ENCODE results near the gene BMP2K. TPM values are rescaled to one million over a fixed set of nuclear protein-coding genes. Genes with fewer than 3 reads are reported as not detected.
A peak's percentile ranks its signal among the peaks of the same experiment; 100 is the strongest.

BMP2K gene
- polyA plus RNA-seq, 1 donor (not counting 4 experiments of a cell fraction or from before 2014, with no cell fraction given), result 35.4 TPM

- H3K36me3 ChIP-seq (ENCODE audit: control insufficient read depth in 2 of 2, extremely low read depth in 1 of 2, insufficient read depth in 2 of 2, low read length in 2 of 2), result no peaks in the 10 kb centered on the region
- FAIRE-seq (no peak), DNase-seq (ENCODE audit: low read depth, low spot score) (no peak)
- H3K27ac ChIP-seq (ENCODE audit: control insufficient read depth, insufficient read depth, low read length), result no peak overlapping the region
- peak overlapping the region; percentile 66 for H3K4me2 ChIP-seq (ENCODE audit: control insufficient read depth, extremely low read depth, insufficient read depth, low read depth, low read length)
- H3K9ac ChIP-seq (ENCODE audit: control insufficient read depth, extremely low read depth, insufficient read depth, low read length), result no peak overlapping the region
- peaks cover 36% of the 10 kb centered on the region for H3K4me1 ChIP-seq (ENCODE audit: control insufficient read depth, extremely low read depth, insufficient read depth, low read length)
- no peaks in the 10 kb centered on the region for H3K27me3 ChIP-seq (ENCODE audit: control insufficient read depth, extremely low read depth, insufficient read depth, low read length)
- dilution Hi-C loops (cut with MboI; ENCODE audit: extremely low pct_ligation_motif_present, low sequenced_read_pairs), result no loop called here
- TF ChIP-seq CTCF (optimal IDR thresholded peaks at IDR 0.05 in 1 of 3, IDR thresholded peaks at IDR 0.05 in 1 of 3, conservative IDR thresholded peaks at IDR 0.05 in 1 of 3; ENCODE audit: extremely low read depth in 1 of 3, insufficient read depth in 2 of 3, low read length in 3 of 3) (no peak), EZH2 (IDR thresholded peaks at IDR 0.05; ENCODE audit: low read length) (no peak)
- H3K9me1 ChIP-seq (ENCODE audit: control insufficient read depth, extremely low read depth, insufficient read depth, low read length), result peaks cover 4% of the 10 kb centered on the region
- H4K20me1 ChIP-seq (ENCODE audit: control insufficient read depth, extremely low read depth, insufficient read depth, low read length), result no peaks in the 10 kb centered on the region
- H3K79me2 ChIP-seq (ENCODE audit: control insufficient read depth, insufficient read depth, low read length), result peaks cover 68% of the 10 kb centered on the region
- H3K4me3 ChIP-seq (ENCODE audit: control insufficient read depth in 2 of 3, extremely low read depth in 1 of 3, insufficient read depth in 2 of 3, low read depth in 1 of 3, low read length in 3 of 3), result no peak overlapping the region
- no peak overlapping the region for H2AFZ ChIP-seq (ENCODE audit: control insufficient read depth, low read length)
- H3K9me3 ChIP-seq (ENCODE audit: control insufficient read depth, low read depth, low read length), result no peaks in the 10 kb centered on the region
These were observed 3.1 kb downstream of the BMP2K start for GRCh38 chr4:78779280-78779679.

- dilution Hi-C loops (cut with MboI; ENCODE audit: extremely low pct_ligation_motif_present, low sequenced_read_pairs), result no loop called here
- Histone ChIP-seq H3K4me2 (ENCODE audit: control insufficient read depth, extremely low read depth, insufficient read depth, low read depth, low read length) (peak overlapping the region; percentile 6), H3K27me3 (ENCODE audit: control insufficient read depth, extremely low read depth, insufficient read depth, low read length) (no peaks in the 10 kb centered on the region), H2AFZ (ENCODE audit: control insufficient read depth, low read length) (no peak overlapping the region), H3K9me3 (ENCODE audit: control insufficient read depth, low read depth, low read length) (no peaks in the 10 kb centered on the region), H3K9ac (ENCODE audit: control insufficient read depth, extremely low read depth, insufficient read depth, low read length) (no peak overlapping the region), H3K9me1 (ENCODE audit: control insufficient read depth, extremely low read depth, insufficient read depth, low read length) (peaks cover 4% of the 10 kb centered on the region), H3K79me2 (ENCODE audit: control insufficient read depth, insufficient read depth, low read length) (peaks cover 73% of the 10 kb centered on the region), H3K36me3 (ENCODE audit: control insufficient read depth in 2 of 2, extremely low read depth in 1 of 2, insufficient read depth in 2 of 2, low read length in 2 of 2) (no peaks in the 10 kb centered on the region), H4K20me1 (ENCODE audit: control insufficient read depth, extremely low read depth, insufficient read depth, low read length) (no peaks in the 10 kb centered on the region), H3K4me1 (ENCODE audit: control insufficient read depth, extremely low read depth, insufficient read depth, low read length) (peaks cover 41% of the 10 kb centered on the region), H3K27ac (ENCODE audit: control insufficient read depth, insufficient read depth, low read length) (no peak overlapping the region), H3K4me3 (ENCODE audit: control insufficient read depth in 2 of 3, extremely low read depth in 1 of 3, insufficient read depth in 2 of 3, low read depth in 1 of 3, low read length in 3 of 3) (no peak overlapping the region)
- no peak for TF ChIP-seq EZH2 (IDR thresholded peaks at IDR 0.05; ENCODE audit: low read length)
- no peak for TF ChIP-seq CTCF (optimal IDR thresholded peaks at IDR 0.05 in 1 of 3, IDR thresholded peaks at IDR 0.05 in 1 of 3, conservative IDR thresholded peaks at IDR 0.05 in 1 of 3; ENCODE audit: extremely low read depth in 1 of 3, insufficient read depth in 2 of 3, low read length in 3 of 3)
- no peak for FAIRE-seq
- DNase-seq (ENCODE audit: low read depth, low spot score), result no peak
These were observed 3.9 kb downstream of the BMP2K start for GRCh38 chr4:78780093-78780492.
